Fibroblast of villous mesenchyme (primary cell): Measurements from ENCODE around the gene ERBB4. TPM values are rescaled to one million over a fixed set of nuclear protein-coding genes. Genes with fewer than 3 reads are reported as not detected.

Experiments
- DNase-seq: peaks from one replicate; pipeline ENCODE4 v3.0.0-alpha.2; 2010; ENCODE audit warnings: low read depth
- H3K4me3 ChIP-seq: 2 replicates; pipeline ENCODE4 v1.5.1; 2011; ENCODE audit warnings: low read depth, mild to moderate bottlenecking, low read length
- CTCF ChIP-seq: IDR thresholded peaks from 2 replicates; pipeline ENCODE4 v1.5.1; 2012; ENCODE audit warnings: low read depth, mild to moderate bottlenecking, low read length; ENCODE audit not compliant: insufficient read depth
- total RNA-seq: library from RNA; depleted of rRNA; stranded (reverse); fragments of >200 nt; gene quantifications from 2 replicates; pipeline ENCODE4 v1.2.3, GENCODE V29; 2012

Gene ERBB4
- total RNA-seq, 1 donor = under 0.01 TPM

- no peak for TF ChIP-seq CTCF
- no peak overlapping the region for H3K4me3 ChIP-seq
- no peak for DNase-seq
Measured at GRCh38 chr2:211798868-211799267, 739.7 kb downstream of the ERBB4 start.

GRCh38 chr2:211793690-211794089, 744.9 kb downstream of the ERBB4 start:
- no peak for TF ChIP-seq CTCF
- DNase-seq = no peak
- no peak overlapping the region for H3K4me3 ChIP-seq

- DNase-seq = no peak
Measured at GRCh38 chr2:211789982-211790381, 748.6 kb downstream of the ERBB4 start.

GRCh38 chr2:211766689-211767088, 771.9 kb downstream of the ERBB4 start:
- no peak for DNase-seq
- no peak for TF ChIP-seq CTCF
- H3K4me3 ChIP-seq = no peak overlapping the region

More at GRCh38 chr2:211789982-211790381, 748.6 kb downstream of the ERBB4 start:
- H3K4me3 ChIP-seq = no peak overlapping the region
- TF ChIP-seq CTCF = no peak

- no peak for TF ChIP-seq CTCF
- DNase-seq = no peak
- H3K4me3 ChIP-seq = no peak overlapping the region
Measured at GRCh38 chr2:211762479-211762878, 776.1 kb downstream of the ERBB4 start.

GRCh38 chr2:211760103-211760502, 778.5 kb downstream of the ERBB4 start:
- TF ChIP-seq CTCF = no peak
- no peak overlapping the region for H3K4me3 ChIP-seq
- DNase-seq = no peak

- no peak for TF ChIP-seq CTCF
- DNase-seq = no peak
- H3K4me3 ChIP-seq = no peak overlapping the region
Measured at GRCh38 chr2:211756266-211756665, 782.3 kb downstream of the ERBB4 start.
